Measurements from ENCODE around the gene KRT83.

DNA sequence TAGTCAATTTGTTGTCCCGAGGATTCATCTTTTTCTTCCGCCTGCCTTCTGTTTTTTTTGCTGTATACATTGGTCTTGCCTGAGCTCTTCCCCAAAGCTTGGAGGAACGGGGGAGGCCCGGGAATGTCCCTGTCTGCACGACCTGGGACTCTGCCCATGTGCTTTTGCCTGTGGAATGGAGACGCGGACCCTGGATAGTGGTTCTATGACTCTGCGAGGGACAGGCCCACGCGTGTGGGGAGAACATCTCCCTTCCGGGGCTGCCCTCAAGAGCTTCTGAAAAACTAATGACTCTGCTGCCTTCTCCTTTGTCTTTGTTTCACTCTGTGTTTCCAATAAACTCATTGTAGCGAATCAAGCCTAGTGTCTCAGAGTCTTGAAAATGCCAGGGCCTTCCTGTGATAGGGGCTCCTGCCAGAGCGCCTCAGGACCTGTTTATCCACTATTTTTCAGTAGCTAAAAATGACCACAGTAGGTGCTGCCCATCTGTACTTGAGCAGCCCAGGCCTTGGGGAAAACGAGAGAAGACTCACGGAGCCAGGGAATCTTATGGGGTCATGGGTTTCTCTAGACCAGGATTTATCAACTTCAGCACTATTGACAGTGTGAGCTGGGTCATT is 12.3 kb downstream of the KRT83 start:
- TF ChIP-seq, protein P1, sequence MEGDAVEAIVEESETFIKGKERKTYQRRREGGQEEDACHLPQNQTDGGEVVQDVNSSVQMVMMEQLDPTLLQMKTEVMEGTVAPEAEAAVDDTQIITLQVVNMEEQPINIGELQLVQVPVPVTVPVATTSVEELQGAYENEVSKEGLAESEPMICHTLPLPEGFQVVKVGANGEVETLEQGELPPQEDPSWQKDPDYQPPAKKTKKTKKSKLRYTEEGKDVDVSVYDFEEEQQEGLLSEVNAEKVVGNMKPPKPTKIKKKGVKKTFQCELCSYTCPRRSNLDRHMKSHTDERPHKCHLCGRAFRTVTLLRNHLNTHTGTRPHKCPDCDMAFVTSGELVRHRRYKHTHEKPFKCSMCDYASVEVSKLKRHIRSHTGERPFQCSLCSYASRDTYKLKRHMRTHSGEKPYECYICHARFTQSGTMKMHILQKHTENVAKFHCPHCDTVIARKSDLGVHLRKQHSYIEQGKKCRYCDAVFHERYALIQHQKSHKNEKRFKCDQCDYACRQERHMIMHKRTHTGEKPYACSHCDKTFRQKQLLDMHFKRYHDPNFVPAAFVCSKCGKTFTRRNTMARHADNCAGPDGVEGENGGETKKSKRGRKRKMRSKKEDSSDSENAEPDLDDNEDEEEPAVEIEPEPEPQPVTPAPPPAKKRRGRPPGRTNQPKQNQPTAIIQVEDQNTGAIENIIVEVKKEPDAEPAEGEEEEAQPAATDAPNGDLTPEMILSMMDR (IDR thresholded peaks at IDR 0.05), result no peak
- TF ChIP-seq EZH2 (IDR thresholded peaks at IDR 0.05; ENCODE audit: borderline replicate concordance, insufficient read depth, low read depth, low read length, poor library complexity, severe bottlenecking), result no peak
